A549 (cell line): ENCODE results near the gene FBXO11. TPM values are rescaled to one million over a fixed set of nuclear protein-coding genes. Genes with fewer than 3 reads are reported as not detected.

Experiments used
- ATAC-seq, 2 experiments: fragments of 200-7000 bp in 1 of 2; fragments of >200 bp in 1 of 2; cut with Nextera tagmentation in 1 of 2; cut with Tn5 transposase in 1 of 2; 3 replicates each; pipeline versions ENCODE4 v1.8.0 to v1.9.1; 2018 to 2020; ENCODE audit warnings: mild to moderate bottlenecking in 1 of 2, moderate library complexity in 1 of 2
- CTCF ChIA-PET: fragments of 300-600 bp; sonication (Branson Sonifier 250); formaldehyde crosslinking; extraction: SDS; loops from one replicate; lab custom pipeline; 2021; ENCODE audit warnings: antibody characterized with exemption, inconsistent platforms; lab: Yijun Ruan, JAX
- POLR2A ChIA-PET: fragments of 350-600 bp; formaldehyde crosslinking; extraction: SDS; loops from one replicate; lab custom pipeline; 2021; ENCODE audit warnings: antibody characterized with exemption, inconsistent platforms; lab: Yijun Ruan, JAX
- DNase-seq, 2 experiments: peaks; one replicate each; pipeline versions ENCODE4 v3.0.0 to v3.0.0-alpha.2; 2011 to 2016; ENCODE audit warnings: low read depth in 1 of 2, low spot score in 1 of 2
- FAIRE-seq: peaks from 2 replicates; lab custom pipeline; 2011; peaks lifted over from hg19 to GRCh38; lab: Jason Lieb, UNC
- H3K27ac ChIP-seq, 2 experiments: fragments of >200 bp; sonication (Bioruptor Twin); formaldehyde crosslinking; 3 replicates each; pipeline ENCODE4 v1.5.1; 2016 to 2017
- H3K4me1 ChIP-seq: fragments of >200 bp; sonication (Bioruptor Twin); formaldehyde crosslinking; 3 replicates; pipeline ENCODE4 v1.6.1; 2016
- H3K4me2 ChIP-seq: fragments of >200 bp; sonication (Bioruptor Twin); formaldehyde crosslinking; 3 replicates; pipeline ENCODE4 v1.6.1; 2016
- H3K4me3 ChIP-seq: fragments of >200 bp; sonication (Bioruptor Twin); formaldehyde crosslinking; 3 replicates; pipeline ENCODE4 v1.5.1; 2016
- H3K9me3 ChIP-seq: fragments of >200 bp; sonication (Bioruptor Twin); formaldehyde crosslinking; 3 replicates; pipeline ENCODE4 v1.6.1; 2016
- ATOH8 ChIP-seq: fragments of 250-450 bp; sonication (Bioruptor Pico); IDR thresholded peaks from 2 replicates; pipeline ENCODE4 v1.5.0; 2020; ENCODE audit warnings: low read depth, mild to moderate bottlenecking, moderate library complexity
- CBX2 ChIP-seq: fragments of 200-600 bp; sonication (generic); IDR thresholded peaks from 2 replicates; pipeline ENCODE4 v1.6.1; 2016; ENCODE audit warnings: low read depth, mild to moderate bottlenecking, borderline replicate concordance
- CBX8 ChIP-seq: fragments of 200-600 bp; sonication (generic); IDR thresholded peaks from 2 replicates; pipeline ENCODE4 v1.6.1; 2016
- E2F6 ChIP-seq: IDR thresholded peaks from 2 replicates; pipeline ENCODE4 v1.6.1; 2012; ENCODE audit warnings: low read depth, borderline replicate concordance
- EP300 ChIP-seq, 2 experiments: fragments of >200 bp; sonication (Bioruptor Twin); formaldehyde crosslinking; IDR thresholded peaks; 2 replicates in 1 of 2; 3 replicates in 1 of 2; pipeline ENCODE4 v1.6.1; 2016 to 2017
- ESRRA ChIP-seq: fragments of 150-350 bp; IDR thresholded peaks from 2 replicates; pipeline ENCODE4 v1.6.1; 2014; ENCODE audit warnings: mild to moderate bottlenecking, low read length, borderline replicate concordance
- FOSB ChIP-seq: fragments of 250-450 bp; sonication (Bioruptor Pico); IDR thresholded peaks from 2 replicates; pipeline ENCODE4 v1.5.0; 2020; ENCODE audit warnings: mild to moderate bottlenecking, moderate library complexity
- HDAC2 ChIP-seq: fragments of 200-600 bp; sonication (generic); IDR thresholded peaks from 2 replicates; pipeline ENCODE4 v1.6.1; 2016
- HOXA7 ChIP-seq: fragments of 250-450 bp; sonication (Bioruptor Pico); IDR thresholded peaks from 2 replicates; pipeline ENCODE4 v1.5.0; 2020; ENCODE audit warnings: mild to moderate bottlenecking, moderate library complexity
- HOXB13 ChIP-seq: fragments of 250-450 bp; sonication (Bioruptor Pico); IDR thresholded peaks from 2 replicates; pipeline ENCODE4 v1.5.0; 2020; ENCODE audit warnings: low read depth, mild to moderate bottlenecking, moderate library complexity
- JUN ChIP-seq, 2 experiments: fragments of >200 bp; sonication (Bioruptor Twin); formaldehyde crosslinking; IDR thresholded peaks; 2 replicates in 1 of 2; 3 replicates in 1 of 2; pipeline ENCODE4 v1.6.1; 2016 to 2017
- KDM5A ChIP-seq: fragments of 200-600 bp; sonication (generic); IDR thresholded peaks from 2 replicates; pipeline ENCODE4 v1.6.1; 2016; ENCODE audit warnings: antibody characterized with exemption, mild to moderate bottlenecking
- MAFK ChIP-seq: fragments of 450-650 bp; IDR thresholded peaks from 2 replicates; pipeline ENCODE4 v1.6.1; 2014; ENCODE audit not compliant: partially characterized antibody
- MAZ ChIP-seq: fragments of 150-350 bp; IDR thresholded peaks from 2 replicates; pipeline ENCODE4 v1.6.1; 2014; ENCODE audit warnings: antibody characterized with exemption, low read depth, low read length, borderline replicate concordance
- MYC ChIP-seq: IDR thresholded peaks from 2 replicates; pipeline ENCODE4 v1.6.1; 2012; ENCODE audit warnings: mild to moderate bottlenecking, inconsistent platforms, low read length, improper control_type of control experiment, borderline replicate concordance
- NFE2L2 ChIP-seq: fragments of 150-350 bp; conservative IDR thresholded peaks from 2 replicates; pipeline ENCODE4 v1.6.1; 2014; ENCODE audit warnings: low read length
- NR3C1 ChIP-seq: fragments of >200 bp; sonication (Bioruptor Twin); formaldehyde crosslinking; IDR thresholded peaks from 3 replicates; pipeline ENCODE4 v1.6.1; 2017
- PHF8 ChIP-seq: fragments of 200-600 bp; sonication (generic); IDR thresholded peaks from 2 replicates; pipeline ENCODE4 v1.6.1; 2016; ENCODE audit warnings: low read depth, mild to moderate bottlenecking, antibody characterized with exemption, moderate library complexity, borderline replicate concordance
- POLR2A ChIP-seq: IDR thresholded peaks from 2 replicates; pipeline ENCODE4 v1.6.1; 2012; ENCODE audit warnings: mild to moderate bottlenecking, low read length
- RAD21 ChIP-seq, 2 experiments: fragments of >200 bp in 1 of 2; sonication (Bioruptor Twin) in 1 of 2; formaldehyde crosslinking in 1 of 2; IDR thresholded peaks in 1 of 2; conservative IDR thresholded peaks in 1 of 2; 2 replicates in 1 of 2; 3 replicates in 1 of 2; pipeline ENCODE4 v1.6.1; 2012 to 2018; ENCODE audit warnings: inconsistent platforms in 1 of 2
- REST ChIP-seq: fragments of 200-600 bp; sonication (generic); IDR thresholded peaks from 2 replicates; pipeline ENCODE4 v1.6.1; 2016; ENCODE audit warnings: antibody characterized with exemption, mild to moderate bottlenecking, moderate library complexity
- TFCP2L1 ChIP-seq: fragments of 250-450 bp; sonication (Bioruptor Pico); IDR thresholded peaks from 2 replicates; pipeline ENCODE4 v1.5.0; 2021; ENCODE audit warnings: mild to moderate bottlenecking
- TP53 ChIP-seq: fragments of 250-450 bp; sonication (Bioruptor Pico); IDR thresholded peaks from 2 replicates; pipeline ENCODE4 v1.5.0; 2021; ENCODE audit warnings: mild to moderate bottlenecking, moderate library complexity
- USF2 ChIP-seq: fragments of 450-650 bp; IDR thresholded peaks from 2 replicates; pipeline ENCODE4 v1.6.1; 2014; ENCODE audit warnings: antibody characterized with exemption
- ZFP36 ChIP-seq: fragments of 450-650 bp; IDR thresholded peaks from 2 replicates; pipeline ENCODE4 v1.6.1; 2014; ENCODE audit warnings: borderline replicate concordance; ENCODE audit not compliant: partially characterized antibody
- ZSCAN20 ChIP-seq: fragments of 250-450 bp; sonication (Bioruptor Pico); IDR thresholded peaks from 2 replicates; pipeline ENCODE4 v1.8.0; 2022; ENCODE audit warnings: mild to moderate bottlenecking, moderate library complexity
- WGBS: methylation state at CpG from one replicate; pipeline ENCODE4 v1.1.6; 2017; ENCODE audit errors: missing lambda C conversion rate; 5-methylcytosine and 5-hydroxymethylcytosine counted together
- polyA plus RNA-seq, 4 experiments: library from polyadenylated mRNA; depleted of rRNA in 3 of 4; stranded (reverse); fragments of >200 nt; fragmentation: RNase III in 1 of 4; extraction: RNeasy Plus Mini Kit Qiagen cat#74134 plus additional on column Dnase treatment in 1 of 4; gene quantifications; 2 replicates in 3 of 4; 3 replicates in 1 of 4; pipeline ENCODE4 v1.2.3, GENCODE V29; 2011 to 2017

FBXO11 gene
- polyA plus RNA-seq, 2 of the 4 experiments (the other 2 are of a cell fraction) = 51.1 to 61.4 TPM

- ChIA-PET POLR2A (no interaction called here), CTCF (no interaction called here)
- DNase-seq = no peak
- Histone ChIP-seq H3K27ac (no peak overlapping the region), H3K4me2 (no peak overlapping the region), H3K4me1 (no peaks in the 10 kb centered on the region)
- ATAC-seq = no peak
- WGBS = 88% methylated on average over 2 of the region's 2 CpGs
- no peak for TF ChIP-seq TP53 (CRISPR knock-in tag)
- TF ChIP-seq MAFK = peak; percentile 65
- TF ChIP-seq, all 56 proteins: peak for 1
- Histone ChIP-seq H3K9me3 (no peaks in the 10 kb centered on the region), H3K4me3 (no peak overlapping the region)
- peak; percentile 74 for FAIRE-seq
Observed at GRCh38 chr2:47809903-47810302, 96.4 kb downstream of the FBXO11 start.

GRCh38 chr2:47808614-47809013 lies 97.7 kb downstream of the FBXO11 start:
- 90% methylated on average over 4 of the region's 4 CpGs for WGBS
- Histone ChIP-seq H3K9me3 (no peaks in the 10 kb centered on the region), H3K4me3 (no peak overlapping the region), H3K4me1 (no peaks in the 10 kb centered on the region), H3K27ac (no peak overlapping the region), H3K4me2 (no peak overlapping the region)
- no peak for FAIRE-seq
- ChIA-PET POLR2A (no interaction called here), CTCF (interaction anchor here (1.0 to 2.0 kb wide), 3 partner anchors 10 to 298 kb away, joined by 4 to 10 read pairs (median 5); no protein-coding TSS in a partner anchor)
- no peak for DNase-seq
- TF ChIP-seq ATOH8 (no peak), PHF8 (no peak), MAFK (no peak), JUN (IDR thresholded peaks at IDR 0.05) (0 out of 5 replicates have a peak, but pooled peaks of 1 of the 2 experiments have one; percentile 32)
- no peak for ATAC-seq

GRCh38 chr2:47805850-47806249 lies 100.4 kb downstream of the FBXO11 start:
- FAIRE-seq = no peak
- ChIA-PET POLR2A (no interaction called here), CTCF (interaction anchor here (0.6 kb wide), 1 partner anchor 13 kb away, joined by 3 read pairs; no protein-coding TSS in a partner anchor)
- Histone ChIP-seq H3K4me1 (no peaks in the 10 kb centered on the region), H3K9me3 (peaks cover 9% of the 10 kb centered on the region), H3K4me2 (no peak overlapping the region), H3K4me3 (no peak overlapping the region), H3K27ac (no peak overlapping the region)
- no peak for ATAC-seq
- DNase-seq = no peak
- 80% methylated on average over 6 of the region's 6 CpGs for WGBS
- TF ChIP-seq TFCP2L1 (CRISPR knock-in tag) = no peak
- no peak for TF ChIP-seq MAZ
- TF ChIP-seq KDM5A = no peak
- no peak for TF ChIP-seq NFE2L2
- no peak for TF ChIP-seq HDAC2
- no peak for TF ChIP-seq POLR2A
- no peak for TF ChIP-seq NR3C1

GRCh38 chr2:47803770-47804169 lies 102.5 kb downstream of the FBXO11 start:
- 98% methylated on average over 1 of the region's 1 CpG for WGBS
- Histone ChIP-seq H3K4me2 (no peak overlapping the region), H3K4me3 (no peak overlapping the region), H3K4me1 (no peaks in the 10 kb centered on the region), H3K27ac (no peak overlapping the region), H3K9me3 (peaks cover 9% of the 10 kb centered on the region)
- DNase-seq (no peak), ATAC-seq (no peak), FAIRE-seq (no peak)
- POLR2A ChIA-PET = no interaction called here
- CTCF ChIA-PET = interaction anchor here (0.5 to 1.8 kb wide), 4 partner anchors 14 to 303 kb away, joined by 3 to 7 read pairs (median 4); no protein-coding TSS in a partner anchor
- TF ChIP-seq HDAC2 (no peak), ESRRA (no peak), RAD21 (conservative IDR thresholded peaks at IDR 0.05 in 1 of 2, IDR thresholded peaks at IDR 0.05 in 1 of 2) (no peak), CBX8 (no peak), ZFP36 (no peak), FOSB (CRISPR knock-in tag) (no peak), HOXA7 (CRISPR knock-in tag) (no peak), EP300 (IDR thresholded peaks at IDR 0.05) (no peak), HOXB13 (CRISPR knock-in tag) (no peak), MYC (no peak), REST (no peak), USF2 (no peak), ZSCAN20 (CRISPR knock-in tag) (no peak), E2F6 (no peak), CBX2 (no peak)
